Activated CD4-positive, alpha-beta memory T cell treated with anti-CD3 and anti-CD28 coated beads, Interleukin-2, amount 10 ng/mL, durations not matched to agents 7 days and 5 days (primary cell): ENCODE data around the gene TAF5L. TPM values are rescaled to one million over a fixed set of nuclear protein-coding genes. Genes with fewer than 3 reads are reported as not detected.

Experiments used
- CTCF ChIA-PET: fragments of 350-600 bp; sonication (Branson Sonifier 250); formaldehyde crosslinking; loops from one replicate; lab custom pipeline; 2021; ENCODE audit warnings: antibody characterized with exemption, inconsistent platforms; lab: Charles Lee
- POLR2A ChIA-PET: fragments of 350-600 bp; sonication (Branson Sonifier 250); formaldehyde crosslinking; loops from one replicate; lab custom pipeline; 2021; ENCODE audit warnings: antibody characterized with exemption; lab: Charles Lee
- DNase-seq: peaks from one replicate; pipeline ENCODE4 v3.0.0-alpha.2; 2020
- H3K27ac Mint-ChIP-seq: one replicate; pipeline ENCODE4 v1.8.0; 2021; ENCODE audit warnings: mild to moderate bottlenecking, mixed read lengths
- H3K27me3 Mint-ChIP-seq: one replicate; pipeline ENCODE4 v1.8.0; 2021; ENCODE audit warnings: mixed read lengths
- H3K36me3 Mint-ChIP-seq: one replicate; pipeline ENCODE4 v1.8.0; 2021; ENCODE audit warnings: low read depth, mixed read lengths
- H3K4me1 Mint-ChIP-seq: one replicate; pipeline ENCODE4 v1.8.0; 2021; ENCODE audit warnings: mixed read lengths
- H3K4me3 Mint-ChIP-seq: one replicate; pipeline ENCODE4 v1.8.0; 2021; ENCODE audit warnings: mild to moderate bottlenecking, mixed read lengths
- H3K9me3 Mint-ChIP-seq: one replicate; pipeline ENCODE4 v1.8.0; 2021; ENCODE audit warnings: mixed read lengths
- total RNA-seq, 2 experiments: library from RNA; stranded (reverse); gene quantifications; one replicate each; pipeline ENCODE4 v1.2.3, GENCODE V29; 2021

The TAF5L gene
- total RNA-seq: 10 to 100 TPM; 21.0 to 23.9 TPM

DNA sequence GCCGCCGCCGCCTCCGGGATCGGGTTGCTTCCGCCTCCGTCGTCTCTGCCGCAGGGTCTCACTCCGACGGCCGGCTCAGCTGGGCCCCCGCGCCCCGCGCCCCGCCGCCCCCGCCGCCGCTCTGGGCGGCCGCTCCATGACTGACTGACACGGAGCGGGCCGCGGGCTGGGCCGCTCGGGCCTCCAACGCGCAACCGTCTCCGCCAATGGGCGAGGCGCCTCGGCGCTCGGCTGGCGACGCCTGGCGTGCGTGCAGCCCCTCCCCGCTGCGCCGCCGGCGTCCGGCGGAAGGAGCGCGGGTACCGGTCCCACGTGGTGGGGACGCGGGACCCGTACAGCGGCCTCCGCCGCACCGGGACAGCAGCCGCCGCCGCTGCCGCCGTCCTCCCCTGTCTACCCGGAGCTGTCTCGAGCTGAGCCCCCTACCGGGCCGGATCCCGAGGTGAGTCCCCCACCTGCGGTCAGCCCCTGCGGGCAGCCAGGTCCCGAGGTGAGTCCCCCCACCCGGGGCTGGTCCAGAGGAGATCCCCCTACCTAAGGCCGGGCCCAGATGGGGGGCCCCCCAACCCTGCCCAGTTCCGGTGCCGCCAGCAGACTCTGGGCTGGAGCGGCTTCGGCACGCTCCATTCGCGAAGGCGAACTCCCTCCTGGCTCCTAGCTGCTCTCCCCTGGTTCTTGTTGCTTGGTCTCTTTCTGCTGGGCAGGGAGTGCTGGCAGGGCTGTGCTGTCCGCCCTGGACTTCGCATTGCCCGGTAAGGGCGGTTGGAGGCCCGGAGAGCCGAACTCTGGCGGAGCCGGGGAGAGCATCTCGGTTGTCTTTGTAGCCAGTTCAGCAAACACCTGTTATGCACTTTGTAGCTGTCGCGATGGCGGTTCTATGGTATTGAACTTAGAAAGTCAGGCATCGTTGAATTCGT lies at the start of gene TAF5L, which contains the start of gene URB2:
TAF5L (minus strand) TSS at position 208 of the 917 bp plus-strand sequence. CDS start 11,640 bp downstream, outside the sequence.
URB2 (plus strand) TSS at position 333 of the 917 bp plus-strand sequence. CDS start 1,387 bp downstream, outside the sequence.
- Mint-ChIP-seq H3K4me1 (peaks cover 51% of the 10 kb centered on the region), H3K36me3 (peaks cover 25% of the 10 kb centered on the region), H3K4me3 (peak within 1 kb of the TSS; percentile 97), H3K9me3 (no peaks in the 10 kb centered on the region), H3K27me3 (no peaks in the 10 kb centered on the region), H3K27ac (peak within 1 kb of the TSS; percentile 93)
- CTCF ChIA-PET: interaction anchor here (1.0 to 3.0 kb wide), 3 partner anchors 9 to 68 kb away, joined by 3 to 17 read pairs (median 7); partner anchors contain the start of gene ABCB10
- POLR2A ChIA-PET: interaction anchor here (0.7 to 7.1 kb wide), 8 partner anchors 8 to 130 kb away, joined by 3 to 67 read pairs (median 6); partner anchors contain the start of genes ABCB10 and NUP133
- DNase-seq: peak; percentile 89

GRCh38 chr1:229675396-229675795 lies 49.5 kb upstream of the TAF5L start:
- no peak overlapping the region for H3K4me3 Mint-ChIP-seq
- no peaks in the 10 kb centered on the region for H3K4me1 Mint-ChIP-seq
- no peak overlapping the region for H3K27ac Mint-ChIP-seq
- H3K36me3 Mint-ChIP-seq: no peaks in the 10 kb centered on the region
- no peaks in the 10 kb centered on the region for H3K9me3 Mint-ChIP-seq
- CTCF ChIA-PET: no interaction called here
- H3K27me3 Mint-ChIP-seq: peaks cover 3% of the 10 kb centered on the region
- DNase-seq: no peak
- POLR2A ChIA-PET: no interaction called here

DNA sequence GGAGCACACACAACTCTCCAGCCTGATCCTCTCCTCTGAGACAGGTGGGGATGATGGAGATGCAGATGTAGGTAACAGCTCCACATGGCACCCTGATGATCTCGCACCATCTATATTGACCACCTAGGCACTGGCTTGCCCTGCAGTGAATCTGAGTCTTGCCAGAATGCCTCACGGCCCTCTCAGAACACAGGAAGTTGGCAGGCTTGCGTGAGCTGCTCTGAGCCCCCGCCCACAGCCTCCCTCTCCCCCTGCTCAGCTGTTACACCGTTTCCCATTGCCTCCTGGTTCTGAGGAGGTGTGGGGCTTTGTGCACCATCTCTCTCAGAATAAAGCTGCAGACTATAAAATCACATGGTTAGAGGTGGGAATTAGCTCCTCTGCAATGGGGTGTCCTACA lies 48.1 kb upstream of the TAF5L start:
- Mint-ChIP-seq H3K4me3 (no peak overlapping the region), H3K27ac (no peak overlapping the region), H3K9me3 (no peaks in the 10 kb centered on the region), H3K36me3 (no peaks in the 10 kb centered on the region), H3K27me3 (peaks cover 3% of the 10 kb centered on the region), H3K4me1 (no peaks in the 10 kb centered on the region)
- ChIA-PET POLR2A (no interaction called here), CTCF (interaction anchor here (1.7 kb wide), 1 partner anchor 16 kb away, joined by 4 read pairs; no protein-coding TSS in a partner anchor)
- no peak for DNase-seq

DNA sequence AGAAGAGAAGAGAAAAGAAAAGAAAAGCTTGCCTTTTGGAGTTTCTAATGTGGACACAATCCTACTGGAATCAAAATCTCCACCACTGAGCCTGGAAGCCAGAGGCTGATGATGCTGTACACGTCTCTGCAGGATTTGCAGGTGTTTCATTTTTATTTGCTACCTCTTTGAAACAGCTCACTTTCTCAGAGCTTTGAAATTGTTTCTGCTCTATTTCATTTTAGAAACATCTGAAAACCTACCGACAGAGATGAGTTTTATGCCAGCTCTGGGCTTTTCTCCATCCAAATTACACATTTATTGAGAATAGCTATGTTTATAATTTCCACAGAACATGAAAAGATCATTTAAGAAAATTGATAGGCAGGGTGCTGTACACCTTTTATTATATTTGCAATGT lies 46.3 kb upstream of the TAF5L start:
- H3K4me1 Mint-ChIP-seq: no peaks in the 10 kb centered on the region
- H3K27ac Mint-ChIP-seq: no peak overlapping the region
- ChIA-PET CTCF (interaction anchor here (1.0 to 2.2 kb wide), 2 partner anchors 11 to 81 kb away, joined by 3 to 11 read pairs; no protein-coding TSS in a partner anchor), POLR2A (no interaction called here)
- no peak for DNase-seq
- H3K36me3 Mint-ChIP-seq: no peaks in the 10 kb centered on the region
- no peak overlapping the region for H3K4me3 Mint-ChIP-seq
- peaks cover 3% of the 10 kb centered on the region for H3K27me3 Mint-ChIP-seq
- H3K9me3 Mint-ChIP-seq: no peaks in the 10 kb centered on the region

GRCh38 chr1:229671310-229671709 lies 45.4 kb upstream of the TAF5L start:
- CTCF ChIA-PET: interaction anchor here (2.2 kb wide), 1 partner anchor 10 kb away, joined by 11 read pairs; no protein-coding TSS in a partner anchor
- no peaks in the 10 kb centered on the region for H3K4me1 Mint-ChIP-seq
- POLR2A ChIA-PET: no interaction called here
- no peak overlapping the region for H3K27ac Mint-ChIP-seq
- no peak for DNase-seq
- H3K9me3 Mint-ChIP-seq: no peaks in the 10 kb centered on the region
- H3K27me3 Mint-ChIP-seq: peaks cover 3% of the 10 kb centered on the region
- H3K4me3 Mint-ChIP-seq: no peak overlapping the region
- no peaks in the 10 kb centered on the region for H3K36me3 Mint-ChIP-seq

- POLR2A ChIA-PET: no interaction called here
- no peak for DNase-seq
- H3K4me1 Mint-ChIP-seq: no peaks in the 10 kb centered on the region
- no peak overlapping the region for H3K4me3 Mint-ChIP-seq
- no peak overlapping the region for H3K27ac Mint-ChIP-seq
- H3K9me3 Mint-ChIP-seq: no peaks in the 10 kb centered on the region
- no peaks in the 10 kb centered on the region for H3K36me3 Mint-ChIP-seq
- CTCF ChIA-PET: no interaction called here
- peaks cover 1% of the 10 kb centered on the region for H3K27me3 Mint-ChIP-seq
These were observed 43.4 kb upstream of the TAF5L start for GRCh38 chr1:229669333-229669732.

DNA sequence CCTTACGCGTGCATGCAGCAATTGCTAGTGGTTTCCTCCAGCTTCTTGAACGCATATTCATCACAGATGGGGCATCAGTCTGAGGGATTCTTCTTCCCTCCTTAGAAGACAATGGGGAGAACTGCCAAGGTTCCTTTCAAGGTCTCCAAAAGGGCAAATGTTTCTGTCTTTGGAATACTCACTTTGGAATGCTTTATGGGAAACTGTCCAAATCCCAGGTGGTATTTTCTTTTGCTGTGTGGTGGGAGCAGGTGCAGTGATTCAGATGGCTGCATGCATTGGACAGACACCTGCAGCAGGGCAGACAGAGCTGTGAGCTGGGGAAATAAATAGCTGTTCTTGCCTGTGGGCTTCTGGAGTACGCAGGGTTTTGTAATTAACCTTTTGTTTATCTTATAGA lies 40.7 kb upstream of the TAF5L start:
- Mint-ChIP-seq H3K4me1 (no peaks in the 10 kb centered on the region), H3K9me3 (no peaks in the 10 kb centered on the region)
- CTCF ChIA-PET: interaction anchor here (1.0 kb wide), 1 partner anchor 500 kb away, joined by 3 read pairs; no protein-coding TSS in a partner anchor

GRCh38 chr1:229665912-229666558 lies 40.1 kb upstream of the TAF5L start:
- CTCF ChIA-PET: interaction anchor here (1.0 kb wide), 1 partner anchor 501 kb away, joined by 3 read pairs; no protein-coding TSS in a partner anchor
- Mint-ChIP-seq H3K27me3 (no peaks in the 10 kb centered on the region), H3K4me1 (peaks cover 3% of the 10 kb centered on the region), H3K27ac (no peak overlapping the region), H3K9me3 (no peaks in the 10 kb centered on the region), H3K36me3 (peaks cover 5% of the 10 kb centered on the region), H3K4me3 (no peak overlapping the region)
- DNase-seq: no peak
- POLR2A ChIA-PET: no interaction called here

More for the DNA sequence above, 40.7 kb upstream of the TAF5L start:
- POLR2A ChIA-PET: no interaction called here
- Mint-ChIP-seq H3K36me3 (no peaks in the 10 kb centered on the region), H3K27me3 (peaks cover 1% of the 10 kb centered on the region), H3K4me3 (no peak overlapping the region), H3K27ac (no peak overlapping the region)
- no peak for DNase-seq

GRCh38 chr1:229664133-229664689 lies 38.3 kb upstream of the TAF5L start:
- peaks cover 11% of the 10 kb centered on the region for H3K36me3 Mint-ChIP-seq
- H3K4me3 Mint-ChIP-seq: no peak overlapping the region
- no peaks in the 10 kb centered on the region for H3K27me3 Mint-ChIP-seq
- CTCF ChIA-PET: no interaction called here
- DNase-seq: peak; percentile 67
- no peak overlapping the region for H3K27ac Mint-ChIP-seq
- POLR2A ChIA-PET: no interaction called here
- no peaks in the 10 kb centered on the region for H3K9me3 Mint-ChIP-seq
- peaks cover 3% of the 10 kb centered on the region for H3K4me1 Mint-ChIP-seq

DNA sequence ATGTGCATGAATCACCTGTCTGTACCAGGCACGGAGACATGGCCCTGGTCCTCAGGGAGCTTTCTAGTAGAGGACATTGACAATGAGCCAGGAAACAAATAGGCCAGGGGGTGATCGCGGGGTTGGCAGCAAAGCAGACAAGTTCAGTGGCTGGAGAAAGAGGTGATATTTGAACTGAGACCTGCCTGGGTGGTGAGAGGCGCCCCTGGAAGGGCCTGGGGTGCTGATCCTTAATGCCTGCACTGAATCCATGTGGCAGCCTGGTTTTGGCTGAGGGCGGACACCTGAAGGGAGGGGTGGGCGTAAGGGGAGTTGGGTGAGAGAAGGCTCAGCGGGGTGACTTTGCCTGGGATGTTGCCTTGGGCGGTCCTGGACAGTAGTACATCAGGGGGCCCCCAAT lies 36.0 kb upstream of the TAF5L start:
- Mint-ChIP-seq H3K27me3 (no peaks in the 10 kb centered on the region), H3K4me3 (no peak overlapping the region), H3K4me1 (peaks cover 8% of the 10 kb centered on the region), H3K27ac (no peak overlapping the region), H3K36me3 (peaks cover 25% of the 10 kb centered on the region), H3K9me3 (no peaks in the 10 kb centered on the region)
- ChIA-PET POLR2A (no interaction called here), CTCF (interaction anchor here (0.6 to 2.5 kb wide), 9 partner anchors 9 to 650 kb away, joined by 3 to 11 read pairs (median 6); no protein-coding TSS in a partner anchor)
- no peak for DNase-seq

- Mint-ChIP-seq H3K36me3 (peaks cover 25% of the 10 kb centered on the region), H3K27me3 (no peaks in the 10 kb centered on the region), H3K27ac (no peak overlapping the region), H3K9me3 (no peaks in the 10 kb centered on the region), H3K4me1 (peaks cover 8% of the 10 kb centered on the region), H3K4me3 (no peak overlapping the region)
- peak; percentile 67 for DNase-seq
- POLR2A ChIA-PET: interaction anchor here (1.0 kb wide), 1 partner anchor 464 kb away, joined by 3 read pairs; no protein-coding TSS in a partner anchor
- CTCF ChIA-PET: interaction anchor here (0.7 to 2.5 kb wide), 13 partner anchors 10 to 650 kb away, joined by 3 to 11 read pairs (median 4); no protein-coding TSS in a partner anchor
These were observed 35.3 kb upstream of the TAF5L start for GRCh38 chr1:229661022-229661877.
